IMR-90 (cell line): ENCODE data around the gene ALX4. TPM values are rescaled to one million over a fixed set of nuclear protein-coding genes. Genes with fewer than 3 reads are reported as not detected.

Experiments
- ATAC-seq: fragments of 200-7000 bp; cut with Tn5 transposase; 2 replicates; pipeline ENCODE4 v1.9.1; 2020; ENCODE audit warnings: low read depth, mild to moderate bottlenecking, moderate library complexity
- BruUV-seq: library from RNA; stranded (reverse); fragments of 400-500 nt; replicated peaks from 2 replicates; lab custom pipeline; 2021; lab: Mats Ljungman, UMichigan
- CTCF ChIA-PET: fragments of 300-600 bp; formaldehyde crosslinking; extraction: SDS; loops from one replicate; lab custom pipeline; 2021; ENCODE audit warnings: antibody characterized with exemption; lab: Yijun Ruan, JAX
- POLR2A ChIA-PET: fragments of 300-600 bp; sonication (Branson Sonifier 250); formaldehyde crosslinking; loops from one replicate; lab custom pipeline; 2022; ENCODE audit warnings: antibody characterized with exemption; ENCODE audit not compliant: unreplicated experiment; lab: Charles Lee
- DNase-seq: peaks from one replicate; pipeline ENCODE4 v3.0.0; 2013
- H2AFZ ChIP-seq: replicated peaks from 2 replicates; pipeline ENCODE3; 2013; ENCODE audit warnings: low read length, mild to moderate bottlenecking; ENCODE audit not compliant: poor library complexity
- H2AK5ac ChIP-seq: 2 replicates; pipeline ENCODE4 v1.6.1; 2013; ENCODE audit warnings: low read depth, low read length, inconsistent platforms
- H2AK9ac ChIP-seq: replicated peaks from 2 replicates; pipeline ENCODE3; 2013; ENCODE audit warnings: mild to moderate bottlenecking, low read depth, low read length, moderate library complexity; ENCODE audit not compliant: poor library complexity
- H2BK120ac ChIP-seq: 2 replicates; pipeline ENCODE4 v1.6.1; 2013; ENCODE audit warnings: low read depth, low read length, inconsistent platforms
- H2BK15ac ChIP-seq: 3 replicates; pipeline ENCODE4 v1.6.1; 2013; ENCODE audit warnings: low read depth, low read length, inconsistent platforms
- H2BK20ac ChIP-seq: 2 replicates; pipeline ENCODE4 v1.6.1; 2013; ENCODE audit warnings: low read depth, mild to moderate bottlenecking, inconsistent platforms, low read length, moderate library complexity
- H2BK5ac ChIP-seq: 2 replicates; pipeline ENCODE4 v1.6.1; 2013; ENCODE audit warnings: mild to moderate bottlenecking, low read depth, low read length, inconsistent platforms; ENCODE audit not compliant: poor library complexity, severe bottlenecking
- H3K14ac ChIP-seq: replicated peaks from 2 replicates; pipeline ENCODE4 v1.6.1; 2013; ENCODE audit warnings: low read depth, low read length, inconsistent platforms
- H3K18ac ChIP-seq: 2 replicates; pipeline ENCODE4 v1.6.1; 2013; ENCODE audit warnings: low read depth, low read length, control low read depth
- H3K23ac ChIP-seq: 2 replicates; pipeline ENCODE4 v1.6.1; 2013; ENCODE audit warnings: low read depth, low read length, inconsistent platforms
- H3K27ac ChIP-seq: 2 replicates; pipeline ENCODE4 v1.5.1; 2013; ENCODE audit warnings: mild to moderate bottlenecking, control low read depth, low read length; ENCODE audit not compliant: insufficient read depth
- H3K27me3 ChIP-seq: 2 replicates; pipeline ENCODE4 v1.6.1; 2013; ENCODE audit warnings: low read length; ENCODE audit not compliant: control insufficient read depth, insufficient read depth
- H3K36me3 ChIP-seq: 2 replicates; pipeline ENCODE4 v1.6.1; 2013; ENCODE audit warnings: low read length, mixed read lengths; ENCODE audit not compliant: control insufficient read depth, insufficient read depth
- H3K4ac ChIP-seq: 2 replicates; pipeline ENCODE4 v1.6.1; 2013; ENCODE audit warnings: low read depth, low read length, inconsistent platforms
- H3K4me1 ChIP-seq: 2 replicates; pipeline ENCODE4 v1.6.1; 2013; ENCODE audit warnings: low read length, mixed read lengths; ENCODE audit not compliant: control insufficient read depth, insufficient read depth
- H3K4me2 ChIP-seq: 2 replicates; pipeline ENCODE4 v1.6.1; 2013; ENCODE audit warnings: low read depth, mild to moderate bottlenecking, control low read depth, low read length, moderate library complexity
- H3K4me3 ChIP-seq: 2 replicates; pipeline ENCODE4 v1.5.1; 2013; ENCODE audit warnings: low read depth, mild to moderate bottlenecking, control low read depth, low read length, moderate library complexity; ENCODE audit not compliant: insufficient read depth
- H3K56ac ChIP-seq: 2 replicates; pipeline ENCODE4 v1.6.1; 2013; ENCODE audit warnings: low read length, inconsistent platforms; ENCODE audit not compliant: insufficient read depth; ENCODE audit errors: extremely low read depth
- H3K79me1 ChIP-seq, 2 experiments: 2 replicates each; pipeline ENCODE4 v1.6.1; 2013; ENCODE audit warnings: low read length in 2 of 2, inconsistent platforms in 1 of 2, low read depth in 1 of 2
- H3K9ac ChIP-seq: 2 replicates; pipeline ENCODE4 v1.6.1; 2013; ENCODE audit warnings: low read depth, low read length, control low read depth
- H3K9me1 ChIP-seq: 2 replicates; pipeline ENCODE4 v1.6.1; 2013; ENCODE audit warnings: low read length, inconsistent platforms; ENCODE audit not compliant: insufficient read depth
- H3K9me3 ChIP-seq: 2 replicates; pipeline ENCODE4 v1.6.1; 2013; ENCODE audit warnings: low read length; ENCODE audit not compliant: control insufficient read depth, insufficient read depth
- H4K20me1 ChIP-seq: 2 replicates; pipeline ENCODE4 v1.6.1; 2013; ENCODE audit warnings: low read length, inconsistent platforms; ENCODE audit not compliant: insufficient read depth
- H4K5ac ChIP-seq: 2 replicates; pipeline ENCODE4 v1.6.1; 2013; ENCODE audit warnings: mild to moderate bottlenecking, low read depth, low read length, control low read depth
- H4K8ac ChIP-seq, 2 experiments: 2 replicates each; pipeline ENCODE4 v1.6.1; 2013; ENCODE audit warnings: low read depth in 2 of 2, low read length in 2 of 2, control low read depth in 1 of 2, inconsistent platforms in 1 of 2
- H4K91ac ChIP-seq: 2 replicates; pipeline ENCODE4 v1.6.1; 2013; ENCODE audit warnings: low read depth, low read length, inconsistent platforms; ENCODE audit not compliant: insufficient read depth
- BHLHE40 ChIP-seq: fragments of 150-350 bp; IDR thresholded peaks from 2 replicates; pipeline ENCODE4 v1.6.1; 2016; ENCODE audit warnings: mild to moderate bottlenecking, low read depth, low read length
- CEBPB ChIP-seq: IDR thresholded peaks from 2 replicates; pipeline ENCODE4 v1.6.1; 2012; ENCODE audit warnings: low read depth, low read length, improper control_type of control experiment
- CHD1 ChIP-seq: IDR thresholded peaks from 2 replicates; pipeline ENCODE4 v1.6.1; 2012; ENCODE audit warnings: low read depth, low read length, improper control_type of control experiment
- FOS ChIP-seq: fragments of 150-350 bp; IDR thresholded peaks from 2 replicates; pipeline ENCODE4 v1.6.1; 2016; ENCODE audit warnings: low read depth, low read length
- MAFK ChIP-seq: IDR thresholded peaks from 2 replicates; pipeline ENCODE4 v1.6.1; 2012; ENCODE audit warnings: low read depth, low read length, improper control_type of control experiment
- MAZ ChIP-seq: IDR thresholded peaks from 2 replicates; pipeline ENCODE4 v1.6.1; 2012; ENCODE audit warnings: low read depth, mild to moderate bottlenecking, low read length, improper control_type of control experiment, moderate library complexity, borderline replicate concordance
- MXI1 ChIP-seq: IDR thresholded peaks from 2 replicates; pipeline ENCODE4 v1.6.1; 2012; ENCODE audit warnings: low read depth, mild to moderate bottlenecking, low read length, moderate library complexity, borderline replicate concordance
- NFE2L2 ChIP-seq: fragments of 150-350 bp; IDR thresholded peaks from 2 replicates; pipeline ENCODE4 v1.6.1; 2016; ENCODE audit warnings: low read depth, mild to moderate bottlenecking, low read length
- POLR2A ChIP-seq: IDR thresholded peaks from 2 replicates; pipeline ENCODE4 v1.6.1; 2012; ENCODE audit warnings: mild to moderate bottlenecking, low read depth, low read length
- RAD21 ChIP-seq: IDR thresholded peaks from 2 replicates; pipeline ENCODE4 v1.6.1; 2012; ENCODE audit warnings: low read length, improper control_type of control experiment
- RCOR1 ChIP-seq: IDR thresholded peaks from 2 replicates; pipeline ENCODE4 v1.6.1; 2012; ENCODE audit warnings: mild to moderate bottlenecking, low read length, improper control_type of control experiment; ENCODE audit not compliant: insufficient replicate concordance
- RFX5 ChIP-seq: IDR thresholded peaks from 2 replicates; pipeline ENCODE4 v1.8.0; 2012; ENCODE audit warnings: low read depth, mild to moderate bottlenecking, low read length, moderate library complexity
- SMC3 ChIP-seq: fragments of 150-350 bp; IDR thresholded peaks from 2 replicates; pipeline ENCODE4 v1.6.1; 2016; ENCODE audit warnings: low read depth, mild to moderate bottlenecking, antibody characterized with exemption, low read length, moderate library complexity
- WGBS, 2 experiments: methylation state at CpG; one replicate each; pipeline versions ENCODE4 v1.1.5 to v1.1.7; 2013; ENCODE audit warnings: missing lambda C conversion rate in 2 of 2; ENCODE audit not compliant: insufficient read length in 1 of 2; ENCODE audit errors: extremely low coverage in 2 of 2; 5-methylcytosine and 5-hydroxymethylcytosine counted together
- dilution Hi-C: fragments of 300-500 bp; cut with HindIII; formaldehyde crosslinking; loops from one replicate; pipeline ENCODE4 v1.14.3; 2018; ENCODE audit warnings: low sequenced_read_pairs; ENCODE audit not compliant: unreplicated experiment
- in situ Hi-C: fragments of 300-500 bp; cut with MboI; formaldehyde crosslinking; loops from 3 replicates; pipeline ENCODE4 v1.14.3; 2019; ENCODE audit warnings: low sequenced_read_pairs, inconsistent platforms, mixed read lengths
- intact Hi-C: fragments of 100-400 bp; cut with micrococcal nuclease; formaldehyde crosslinking; loops from 2 replicates; pipeline ENCODE4 v1.10.0; 2022
- polyA plus RNA-seq, 3 experiments: library from polyadenylated mRNA; depleted of rRNA; stranded (reverse); fragments of >200 nt; gene quantifications; 2 replicates each; pipeline ENCODE4 v1.2.3, GENCODE V29; 2012; ENCODE audit warnings: low replicate concordance in 1 of 3
- total RNA-seq: library from RNA; depleted of rRNA; stranded (reverse); fragments of >200 nt; gene quantifications from 2 replicates; pipeline ENCODE4 v1.2.3, GENCODE V29; 2012
- TF ChIP-seq, protein P1 (sequence below): fragments of 150-350 bp; IDR thresholded peaks from 2 replicates; pipeline ENCODE4 v1.6.1; 2016; ENCODE audit warnings: low read depth, mild to moderate bottlenecking, low read length, moderate library complexity, borderline replicate concordance
- TF ChIP-seq, protein P2 (sequence below): conservative IDR thresholded peaks from 2 replicates; pipeline ENCODE4 v1.5.1; 2012; ENCODE audit warnings: mild to moderate bottlenecking, low read depth, low read length, improper control_type of control experiment
- TF ChIP-seq, protein P3 (sequence below): fragments of 150-350 bp; IDR thresholded peaks from 2 replicates; pipeline ENCODE4 v1.6.1; 2017; ENCODE audit warnings: mild to moderate bottlenecking, antibody characterized with exemption, low read length, low read depth

ALX4 gene
- total and polyA plus RNA-seq, 2 of the 4 experiments (the other 2 are of a cell fraction), result not detected

DNA sequence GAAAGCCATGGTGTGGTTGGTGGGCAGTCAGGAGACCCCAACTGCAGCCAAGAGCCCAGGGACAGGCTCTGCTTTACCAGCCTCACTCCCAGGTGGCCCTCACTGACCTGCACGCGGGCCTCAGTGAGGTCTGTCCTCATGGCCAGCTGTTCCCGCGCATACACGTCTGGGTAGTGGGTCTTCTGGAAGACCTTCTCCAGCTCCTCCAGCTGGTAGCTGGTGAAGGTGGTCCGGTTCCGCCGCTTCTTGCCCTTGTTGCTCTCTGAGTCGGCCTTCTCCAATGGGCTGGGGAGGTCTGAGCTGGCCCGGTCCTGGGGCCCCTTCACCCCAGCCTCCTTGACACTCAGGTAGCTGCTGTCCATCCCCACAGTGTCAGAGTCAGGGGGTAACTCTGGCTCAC, 34.7 kb downstream of the ALX4 start:
- Histone ChIP-seq H4K91ac (no peak overlapping the region), H3K4me2 (no peak overlapping the region), H3K18ac (no peak overlapping the region), H4K20me1 (no peaks in the 10 kb centered on the region), H2BK120ac (no peak overlapping the region), H3K56ac (no peak overlapping the region), H2BK15ac (no peak overlapping the region), H2BK5ac (no peak overlapping the region), H3K9ac (no peak overlapping the region), H3K9me1 (no peaks in the 10 kb centered on the region), H2AK5ac (no peak overlapping the region), H3K9me3 (no peaks in the 10 kb centered on the region), H3K27ac (no peak overlapping the region), H3K36me3 (no peaks in the 10 kb centered on the region), H3K4me3 (no peak overlapping the region), H3K4me1 (peaks cover 3% of the 10 kb centered on the region; the same call in 1 of the 2 replicates), H3K79me1 (no peaks in the 10 kb centered on the region), H2AFZ (no peak overlapping the region), H4K8ac (no peak overlapping the region), H3K4ac (no peak overlapping the region), H2BK20ac (no peak overlapping the region), H3K14ac (no peak overlapping the region), H4K5ac (no peak overlapping the region), H3K23ac (no peak overlapping the region), H3K27me3 (peaks cover 21% of the 10 kb centered on the region), H2AK9ac (no peak overlapping the region)
- ChIA-PET POLR2A (no interaction called here), CTCF (no interaction called here)
- dilution Hi-C loops (no loop called here), in situ Hi-C loops (no loop called here), intact Hi-C loops (no loop called here)
- BruUV-seq, result no TSS peak
- TF ChIP-seq MAFK (no peak), CHD1 (no peak), MAZ (no peak), RFX5 (no peak), NFE2L2 (no peak), MXI1 (no peak), BHLHE40 (no peak), SMC3 (no peak), POLR2A (no peak), RCOR1 (no peak), FOS (no peak), RAD21 (no peak), CEBPB (no peak)
- TF ChIP-seq, protein P1, sequence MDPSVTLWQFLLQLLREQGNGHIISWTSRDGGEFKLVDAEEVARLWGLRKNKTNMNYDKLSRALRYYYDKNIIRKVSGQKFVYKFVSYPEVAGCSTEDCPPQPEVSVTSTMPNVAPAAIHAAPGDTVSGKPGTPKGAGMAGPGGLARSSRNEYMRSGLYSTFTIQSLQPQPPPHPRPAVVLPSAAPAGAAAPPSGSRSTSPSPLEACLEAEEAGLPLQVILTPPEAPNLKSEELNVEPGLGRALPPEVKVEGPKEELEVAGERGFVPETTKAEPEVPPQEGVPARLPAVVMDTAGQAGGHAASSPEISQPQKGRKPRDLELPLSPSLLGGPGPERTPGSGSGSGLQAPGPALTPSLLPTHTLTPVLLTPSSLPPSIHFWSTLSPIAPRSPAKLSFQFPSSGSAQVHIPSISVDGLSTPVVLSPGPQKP, result no peak
- TF ChIP-seq, protein P2, sequence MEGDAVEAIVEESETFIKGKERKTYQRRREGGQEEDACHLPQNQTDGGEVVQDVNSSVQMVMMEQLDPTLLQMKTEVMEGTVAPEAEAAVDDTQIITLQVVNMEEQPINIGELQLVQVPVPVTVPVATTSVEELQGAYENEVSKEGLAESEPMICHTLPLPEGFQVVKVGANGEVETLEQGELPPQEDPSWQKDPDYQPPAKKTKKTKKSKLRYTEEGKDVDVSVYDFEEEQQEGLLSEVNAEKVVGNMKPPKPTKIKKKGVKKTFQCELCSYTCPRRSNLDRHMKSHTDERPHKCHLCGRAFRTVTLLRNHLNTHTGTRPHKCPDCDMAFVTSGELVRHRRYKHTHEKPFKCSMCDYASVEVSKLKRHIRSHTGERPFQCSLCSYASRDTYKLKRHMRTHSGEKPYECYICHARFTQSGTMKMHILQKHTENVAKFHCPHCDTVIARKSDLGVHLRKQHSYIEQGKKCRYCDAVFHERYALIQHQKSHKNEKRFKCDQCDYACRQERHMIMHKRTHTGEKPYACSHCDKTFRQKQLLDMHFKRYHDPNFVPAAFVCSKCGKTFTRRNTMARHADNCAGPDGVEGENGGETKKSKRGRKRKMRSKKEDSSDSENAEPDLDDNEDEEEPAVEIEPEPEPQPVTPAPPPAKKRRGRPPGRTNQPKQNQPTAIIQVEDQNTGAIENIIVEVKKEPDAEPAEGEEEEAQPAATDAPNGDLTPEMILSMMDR, result no peak
- TF ChIP-seq, protein P3, sequence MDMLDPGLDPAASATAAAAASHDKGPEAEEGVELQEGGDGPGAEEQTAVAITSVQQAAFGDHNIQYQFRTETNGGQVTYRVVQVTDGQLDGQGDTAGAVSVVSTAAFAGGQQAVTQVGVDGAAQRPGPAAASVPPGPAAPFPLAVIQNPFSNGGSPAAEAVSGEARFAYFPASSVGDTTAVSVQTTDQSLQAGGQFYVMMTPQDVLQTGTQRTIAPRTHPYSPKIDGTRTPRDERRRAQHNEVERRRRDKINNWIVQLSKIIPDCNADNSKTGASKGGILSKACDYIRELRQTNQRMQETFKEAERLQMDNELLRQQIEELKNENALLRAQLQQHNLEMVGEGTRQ, result no peak
- no peak for DNase-seq
- 94% methylated on average over 5 of the region's 10 CpGs; no CpG with 5 or more reads in 1 of the 2 experiments for WGBS, 2 experiments
- no peak for ATAC-seq
